DMS53 treated with DMSO at 0.1 percent for 48 hours (cell line): Measurements from ENCODE around the gene DNAJC1.
"Not testable (repeated sequence)": the region's sequence is repeated elsewhere in the genome, so short reads cannot be mapped to it uniquely, and the experiment has no call there.

Experiments
- DNase-seq: peaks from one replicate; lab custom pipeline; 2025; ENCODE audit not compliant: unreplicated experiment; lab: John Stamatoyannopoulos, UW

DNAJC1 gene

GRCh38 chr10:21907436-21907835 is 96.1 kb downstream of the DNAJC1 start:
- DNase-seq = no peak

GRCh38 chr10:21904930-21905329 is 98.6 kb downstream of the DNAJC1 start:
- DNase-seq = no peak

GRCh38 chr10:21899736-21900135 is 103.8 kb downstream of the DNAJC1 start:
- DNase-seq = no peak

GRCh38 chr10:21895932-21896331 is 107.6 kb downstream of the DNAJC1 start:
- DNase-seq = no peak

- no peak for DNase-seq
Measured at GRCh38 chr10:21894648-21895342, 108.7 kb downstream of the DNAJC1 start.

- no peak for DNase-seq
Measured at GRCh38 chr10:21891439-21891838, 112.1 kb downstream of the DNAJC1 start.

GRCh38 chr10:21889477-21890275 is 113.9 kb downstream of the DNAJC1 start:
- DNase-seq = no peak

- no peak for DNase-seq
Measured at GRCh38 chr10:21888959-21889358, 114.6 kb downstream of the DNAJC1 start.

GRCh38 chr10:21885940-21886339 is 117.6 kb downstream of the DNAJC1 start:
- DNase-seq = no peak

GRCh38 chr10:21873198-21873597 is 130.3 kb downstream of the DNAJC1 start:
- DNase-seq = no peak

- not testable (repeated sequence) for DNase-seq
Measured at GRCh38 chr10:21872771-21873170, 130.8 kb downstream of the DNAJC1 start.

GRCh38 chr10:21870849-21871248 is 132.7 kb downstream of the DNAJC1 start:
- no peak for DNase-seq

GRCh38 chr10:21869087-21869486 is 134.4 kb downstream of the DNAJC1 start:
- DNase-seq = not testable (repeated sequence)

GRCh38 chr10:21860718-21861117 is 142.8 kb downstream of the DNAJC1 start:
- DNase-seq = no peak

- no peak for DNase-seq
Measured at GRCh38 chr10:21858455-21858854, 145.1 kb downstream of the DNAJC1 start.

GRCh38 chr10:21849607-21850006 is 153.9 kb downstream of the DNAJC1 start:
- DNase-seq = no peak

GRCh38 chr10:21843645-21844044 is 159.9 kb downstream of the DNAJC1 start:
- DNase-seq = no peak

GRCh38 chr10:21841273-21841672 is 162.3 kb downstream of the DNAJC1 start:
- not testable (repeated sequence) for DNase-seq

GRCh38 chr10:21837487-21837886 is 166.0 kb downstream of the DNAJC1 start:
- DNase-seq = not testable (repeated sequence)

- not testable (repeated sequence) for DNase-seq
Measured at GRCh38 chr10:21834574-21834973, 169.0 kb downstream of the DNAJC1 start.

- no peak for DNase-seq
Measured at GRCh38 chr10:21832821-21833130, 170.8 kb downstream of the DNAJC1 start.

GRCh38 chr10:21831986-21832820 is 171.3 kb downstream of the DNAJC1 start:
- no peak for DNase-seq
